ENCODE measurements around the gene SSH2.
"Not testable (repeated sequence)": the region's sequence is repeated elsewhere in the genome, so short reads cannot be mapped to it uniquely, and the experiment has no call there.

The SSH2 gene

GRCh38 chr17:29929533-29930408 lies at the start of gene SSH2:
SSH2 (minus strand) TSS chr17:29930228; CDS start chr17:29930000, 228 bp downstream.
- DNase-seq, result peak; percentile 89

GRCh38 chr17:29977836-29978235 lies 47.8 kb upstream of the SSH2 start:
- DNase-seq, result no peak

- no peak for DNase-seq
Observed at GRCh38 chr17:29973005-29973404, 43.0 kb upstream of the SSH2 start.

GRCh38 chr17:29972277-29972676 lies 42.2 kb upstream of the SSH2 start:
- no peak for DNase-seq

GRCh38 chr17:29968271-29968670 lies 38.2 kb upstream of the SSH2 start:
- DNase-seq, result no peak

- DNase-seq, result no peak
Observed at GRCh38 chr17:29962656-29963055, 32.6 kb upstream of the SSH2 start.

GRCh38 chr17:29959658-29960337 lies 29.8 kb upstream of the SSH2 start:
- DNase-seq, result no peak

- no peak for DNase-seq
Observed at GRCh38 chr17:29958947-29959657, 29.1 kb upstream of the SSH2 start.

- not testable (repeated sequence) for DNase-seq
Observed at GRCh38 chr17:29957488-29957887, 27.5 kb upstream of the SSH2 start.

GRCh38 chr17:29956225-29956624 lies 26.2 kb upstream of the SSH2 start:
- no peak for DNase-seq

- no peak for DNase-seq
Observed at GRCh38 chr17:29954405-29954804, 24.4 kb upstream of the SSH2 start.

- DNase-seq, result no peak
Observed at GRCh38 chr17:29949696-29950095, 19.7 kb upstream of the SSH2 start.

GRCh38 chr17:29948448-29949215 lies 18.6 kb upstream of the SSH2 start:
- no peak for DNase-seq

- no peak for DNase-seq
Observed at GRCh38 chr17:29945281-29945680, 15.3 kb upstream of the SSH2 start.

- no peak for DNase-seq
Observed at GRCh38 chr17:29941334-29941733, 11.3 kb upstream of the SSH2 start, which contains the start of gene EFCAB5. EFCAB5 (plus strand) TSS chr17:29941634; CDS start chr17:29941797, 163 bp downstream.

GRCh38 chr17:29936724-29937123 lies 6.7 kb upstream of the SSH2 start:
- DNase-seq, result no peak

- DNase-seq, result not testable (repeated sequence)
Observed at GRCh38 chr17:29935909-29936308, 5.9 kb upstream of the SSH2 start.

- DNase-seq, result no peak
Observed at GRCh38 chr17:29933379-29933778, 3.4 kb upstream of the SSH2 start.

- peak; percentile 73 for DNase-seq
Observed at GRCh38 chr17:29931231-29931932, 1.4 kb upstream of the SSH2 start.

GRCh38 chr17:29930409-29931010 lies 482 bp upstream of the SSH2 start:
- DNase-seq, result no peak

- no peak for DNase-seq
Observed at GRCh38 chr17:29929006-29929532, 959 bp downstream of the SSH2 start.

Data from stimulated activated CD4-positive, alpha-beta T cell treated with anti-CD3 and anti-CD28 coated beads, Interleukin-4, amount 100 ng/mL, for 24 hours (primary cell).